ENCODE results near the gene HAUS2.
"Not testable (repeated sequence)": the region's sequence is repeated elsewhere in the genome, so short reads cannot be mapped to it uniquely, and the experiment has no call there.

Gene HAUS2

GRCh38 chr15:42576040-42576594 lies 27.5 kb downstream of the HAUS2 start:
- FAIRE-seq, result no peak

GRCh38 chr15:42576776-42577175 lies 28.1 kb downstream of the HAUS2 start:
- no peak for FAIRE-seq

DNA sequence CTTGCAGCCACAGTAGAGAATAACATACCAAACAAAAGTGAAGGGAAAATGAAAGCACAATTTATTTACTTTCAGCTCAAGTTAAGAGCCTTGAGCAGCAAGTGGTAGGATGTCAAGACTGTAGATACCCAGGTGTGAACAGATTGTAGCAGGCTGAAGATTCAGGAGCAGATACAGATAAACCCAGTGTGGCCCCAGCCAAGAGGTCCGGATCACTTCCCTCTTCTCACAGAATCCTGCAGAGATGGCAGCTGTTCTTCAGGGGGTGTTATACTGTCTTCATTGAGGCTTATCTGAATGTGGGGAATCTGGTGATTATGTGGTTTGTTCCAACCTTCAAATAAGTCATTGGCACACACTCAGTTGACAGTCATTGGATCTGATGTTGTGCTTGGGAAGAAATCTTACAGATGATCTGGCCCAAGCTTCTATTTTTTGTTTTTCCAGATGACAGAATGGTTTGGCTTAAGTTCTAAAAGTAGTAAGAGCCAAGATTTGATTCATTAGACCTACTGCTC lies 28.9 kb downstream of the HAUS2 start:
- no peak for FAIRE-seq

DNA sequence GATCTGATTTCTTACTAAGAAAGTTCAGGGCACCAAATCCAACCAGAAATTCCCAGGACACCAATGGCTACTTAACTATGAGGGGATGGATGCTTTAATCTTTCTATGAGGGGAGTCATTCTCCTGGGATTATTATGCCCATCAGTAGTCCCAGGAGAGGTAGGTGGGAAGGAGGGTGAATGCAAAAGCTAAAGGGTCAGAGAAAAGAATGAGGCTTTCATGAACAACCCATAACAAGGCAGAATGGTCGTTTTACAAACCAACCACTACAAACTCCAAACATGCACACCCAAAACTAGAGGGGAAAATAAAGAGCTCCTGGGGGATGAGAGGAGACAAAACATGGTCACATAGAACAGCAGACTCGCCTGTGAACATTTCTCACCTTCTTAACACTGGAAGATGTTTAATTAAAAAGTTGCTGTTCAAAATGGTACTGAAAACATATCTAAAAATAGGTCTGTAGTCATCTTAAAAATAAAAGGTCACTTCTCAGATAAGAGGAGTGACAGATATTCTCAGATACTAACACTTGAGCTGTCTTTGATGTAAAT lies 30.4 kb downstream of the HAUS2 start:
- no peak for FAIRE-seq

GRCh38 chr15:42581272-42581730 lies 32.7 kb downstream of the HAUS2 start:
- FAIRE-seq, result no peak

DNA sequence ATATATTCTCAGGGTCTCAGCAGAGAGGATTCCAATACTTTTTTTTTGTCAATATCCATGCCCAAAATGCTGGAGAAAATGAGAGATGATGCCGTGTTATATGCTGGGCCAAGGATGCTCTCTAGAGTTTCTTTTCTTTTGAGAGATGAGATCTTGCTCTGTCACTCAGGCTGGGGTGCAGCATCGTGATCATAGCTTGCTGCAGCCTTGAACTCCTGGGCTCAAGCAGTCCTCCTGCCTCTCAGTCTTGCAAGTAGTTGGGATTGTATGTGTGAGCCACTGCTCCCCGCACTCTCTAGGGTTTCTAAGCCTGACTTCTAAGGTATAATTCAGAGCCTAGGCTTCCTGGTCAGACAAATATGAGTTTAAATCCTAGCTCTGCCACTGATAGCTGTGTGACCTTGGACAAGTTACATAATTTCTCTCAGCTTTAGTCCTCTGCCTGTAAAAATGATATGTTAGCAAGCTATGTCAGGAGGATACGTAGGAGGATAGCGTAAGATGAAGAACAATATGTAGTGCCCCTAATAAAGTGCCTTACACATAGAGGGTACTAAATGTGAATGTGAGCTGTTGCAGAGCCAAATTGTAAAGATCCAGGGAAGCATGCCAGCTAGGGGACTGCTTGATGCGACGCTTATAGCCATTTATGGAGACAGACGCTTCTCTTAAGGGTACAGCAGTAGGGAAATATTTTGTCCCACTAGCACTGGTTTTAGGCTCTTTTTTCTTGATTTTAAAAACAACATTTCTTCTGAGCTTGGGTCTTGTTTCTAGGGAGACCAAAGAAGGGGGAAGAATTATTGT lies 34.1 kb downstream of the HAUS2 start:
- FAIRE-seq, result no peak

DNA sequence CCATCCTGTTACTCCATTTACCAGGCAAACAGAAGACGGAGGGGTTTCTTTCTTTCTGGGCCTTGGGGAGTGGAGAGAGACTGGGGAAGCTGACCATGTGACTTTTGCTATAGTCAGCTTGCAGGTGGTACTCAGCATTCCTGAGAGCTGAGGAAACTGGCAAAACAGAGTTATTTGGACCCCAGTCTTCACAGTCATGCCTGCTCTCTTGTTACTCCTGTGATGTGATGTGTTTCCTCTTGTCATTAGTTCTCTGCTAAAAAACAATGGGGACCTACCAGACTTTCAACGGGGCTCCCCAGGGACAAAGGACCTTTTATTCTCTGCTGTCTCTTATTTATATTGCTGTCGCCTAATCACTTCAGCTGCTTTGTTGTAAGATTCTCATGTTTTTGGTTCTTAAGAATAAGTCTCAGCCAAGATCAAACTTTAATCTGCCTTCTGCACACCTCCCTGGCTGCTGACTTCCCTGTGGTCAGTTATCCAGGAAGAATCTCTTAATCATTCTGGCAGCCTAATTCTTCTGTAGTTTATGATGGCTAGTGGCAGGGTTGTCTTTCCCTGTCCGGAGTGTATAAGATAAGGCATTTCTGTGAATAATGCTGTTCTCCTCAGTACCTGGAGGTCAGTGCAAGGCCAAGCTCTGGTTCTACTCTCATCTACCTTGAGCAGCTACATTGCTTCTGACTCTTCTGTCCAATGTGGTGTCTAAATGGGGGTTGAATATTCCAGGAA lies 35.6 kb downstream of the HAUS2 start:
- FAIRE-seq, result no peak

DNA sequence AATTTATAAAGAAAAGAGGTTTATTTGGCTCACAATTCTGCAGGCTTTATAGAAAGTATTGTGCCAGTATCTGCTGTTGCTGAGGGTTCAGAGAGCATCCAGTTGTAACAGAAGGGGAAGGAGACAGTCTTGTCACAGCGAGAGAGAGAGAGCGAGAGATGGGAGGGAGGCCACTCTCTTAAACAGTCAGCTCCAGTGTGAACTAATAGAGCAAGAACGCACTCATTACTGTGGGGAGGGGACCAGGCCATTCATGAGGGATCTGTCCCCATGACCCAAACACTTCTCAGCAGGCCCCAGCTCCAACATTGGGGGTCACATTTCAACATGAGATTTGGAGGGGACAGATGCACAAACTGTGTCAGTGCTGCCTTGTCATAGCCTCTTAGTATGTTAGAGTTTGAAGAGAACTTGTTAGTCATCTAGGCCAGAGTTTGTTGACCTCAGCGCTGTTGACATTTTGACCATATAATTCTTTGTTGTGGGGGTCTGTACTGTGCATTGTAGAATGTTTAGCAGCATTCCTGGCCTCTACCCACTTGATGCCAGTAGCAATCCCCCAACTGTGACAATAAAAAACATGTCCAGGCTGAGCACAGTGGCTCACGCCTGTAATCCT lies 42.1 kb downstream of the HAUS2 start:
- FAIRE-seq, result no peak

DNA sequence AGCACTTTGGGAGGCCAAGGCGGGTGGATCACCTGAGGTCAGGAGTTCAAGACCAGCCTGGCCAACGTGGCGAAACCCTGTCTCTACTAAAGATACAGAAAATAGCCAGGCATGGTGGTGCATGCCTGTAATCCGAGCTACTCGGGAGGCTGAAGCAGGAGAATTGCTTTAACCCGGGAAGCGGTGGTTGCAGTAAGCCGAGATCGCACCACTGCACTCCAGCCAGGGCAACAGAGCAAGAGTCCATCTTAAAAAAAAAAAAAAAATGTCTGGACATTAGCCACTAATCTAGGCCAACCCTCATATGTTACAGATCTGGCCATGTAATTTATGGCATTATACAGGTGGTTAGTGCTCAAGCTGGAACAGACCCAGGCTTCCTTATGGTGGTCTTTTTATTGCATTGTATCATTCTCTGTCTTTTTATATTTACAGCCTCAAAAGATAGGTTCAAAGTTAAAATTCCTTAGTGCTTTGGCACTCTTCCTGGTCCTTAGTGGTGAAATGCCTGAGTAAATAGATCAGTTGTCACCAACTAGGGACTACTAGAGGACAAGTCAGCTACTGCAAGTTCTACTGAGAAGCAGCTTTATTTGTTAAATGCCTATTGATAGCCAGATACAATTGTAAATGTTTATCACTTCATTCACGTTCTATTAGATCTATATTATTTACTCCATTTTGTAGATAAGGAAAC lies 42.7 kb downstream of the HAUS2 start:
- FAIRE-seq, result no peak

DNA sequence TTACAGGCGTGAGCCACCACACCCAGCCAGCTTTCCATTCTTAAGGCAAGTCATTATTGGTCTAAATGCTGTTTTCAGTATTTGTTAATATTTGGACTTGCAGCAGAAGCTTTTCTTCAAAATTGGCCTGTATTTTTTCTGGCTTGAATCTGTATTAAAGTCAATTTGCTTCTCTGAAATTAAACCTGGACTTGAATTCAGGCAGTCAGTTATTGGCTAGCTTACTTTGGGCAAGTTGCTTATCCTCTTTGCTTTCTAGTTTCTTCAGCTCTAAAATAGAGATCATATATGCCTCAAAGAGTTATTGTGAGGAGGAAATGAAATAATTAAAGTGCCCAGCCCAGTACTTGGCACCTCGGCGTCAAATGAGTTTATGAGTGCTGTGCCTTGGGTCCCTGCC lies 44.1 kb downstream of the HAUS2 start:
- no peak for FAIRE-seq

DNA sequence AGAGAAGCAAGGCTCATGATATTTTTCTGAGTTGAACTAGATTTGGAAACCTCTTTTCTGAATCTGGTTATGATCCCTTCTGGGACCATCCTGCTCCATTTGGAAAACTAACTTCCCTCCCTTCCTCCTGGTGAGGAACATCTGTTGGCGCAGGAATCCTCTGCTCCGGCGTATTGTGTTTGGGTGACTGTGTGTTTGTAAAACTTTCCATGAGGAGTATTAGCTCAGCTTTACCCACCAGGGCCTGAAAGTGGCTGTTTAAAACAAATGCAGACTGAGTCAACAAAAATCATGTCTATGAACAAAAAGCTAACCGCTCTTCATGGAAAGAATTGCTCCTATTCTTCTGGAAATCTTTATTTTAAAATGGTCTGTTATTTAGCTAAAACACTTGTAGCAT lies 44.5 kb downstream of the HAUS2 start:
- no peak for FAIRE-seq

DNA sequence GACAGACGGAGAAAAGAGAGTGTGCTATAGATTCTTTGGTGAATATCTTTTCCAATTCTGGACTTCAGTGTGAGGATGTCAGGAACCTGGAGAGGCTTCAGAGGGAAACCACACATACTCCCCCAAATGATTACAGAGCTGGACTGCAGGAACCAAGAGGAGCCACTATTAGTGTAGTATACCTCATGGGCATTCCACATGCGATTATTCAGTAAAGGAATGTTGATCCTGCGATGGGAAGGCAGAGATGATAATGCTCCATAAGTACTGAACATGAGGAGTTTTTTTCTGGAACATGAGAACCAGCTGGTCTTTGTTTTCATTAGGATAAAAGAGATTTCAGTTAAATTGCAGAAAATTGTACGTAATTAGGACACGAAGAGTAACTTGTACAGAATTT lies 45.5 kb downstream of the HAUS2 start:
- FAIRE-seq, result no peak

DNA sequence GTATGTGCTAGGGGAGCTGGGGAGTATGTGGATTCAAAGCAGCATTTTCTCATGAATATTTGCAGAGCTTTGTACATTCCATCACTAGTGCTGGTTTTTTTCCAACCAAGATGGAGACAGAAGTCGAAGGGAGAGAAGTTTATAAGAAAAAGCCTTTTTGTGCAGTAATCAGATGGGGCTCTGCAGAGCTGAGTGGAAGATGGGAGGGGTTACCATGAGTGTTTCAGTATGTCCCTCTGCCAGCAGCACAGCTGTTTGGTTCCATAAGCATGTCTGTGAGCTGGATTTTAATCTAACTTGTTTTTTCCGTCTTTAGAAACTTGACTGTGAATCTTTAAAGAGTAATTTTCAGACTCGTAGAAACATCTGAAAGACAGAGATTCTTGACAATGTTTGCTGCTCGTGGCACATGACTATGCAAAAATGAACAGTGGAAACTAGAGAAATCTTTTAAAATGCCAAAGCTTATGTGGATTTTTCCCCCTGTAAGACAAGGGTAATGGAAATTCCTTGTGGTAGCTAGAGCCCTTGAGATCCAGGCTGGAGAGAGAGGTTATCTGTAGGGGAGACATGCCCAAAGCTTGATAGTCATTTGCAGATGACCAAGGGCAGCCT lies 47.1 kb downstream of the HAUS2 start:
- no peak for FAIRE-seq

- not testable (repeated sequence) for FAIRE-seq
Measured at GRCh38 chr15:42601316-42601715, 52.7 kb downstream of the HAUS2 start.

GRCh38 chr15:42602501-42602900 lies 53.9 kb downstream of the HAUS2 start:
- FAIRE-seq, result no peak

DNA sequence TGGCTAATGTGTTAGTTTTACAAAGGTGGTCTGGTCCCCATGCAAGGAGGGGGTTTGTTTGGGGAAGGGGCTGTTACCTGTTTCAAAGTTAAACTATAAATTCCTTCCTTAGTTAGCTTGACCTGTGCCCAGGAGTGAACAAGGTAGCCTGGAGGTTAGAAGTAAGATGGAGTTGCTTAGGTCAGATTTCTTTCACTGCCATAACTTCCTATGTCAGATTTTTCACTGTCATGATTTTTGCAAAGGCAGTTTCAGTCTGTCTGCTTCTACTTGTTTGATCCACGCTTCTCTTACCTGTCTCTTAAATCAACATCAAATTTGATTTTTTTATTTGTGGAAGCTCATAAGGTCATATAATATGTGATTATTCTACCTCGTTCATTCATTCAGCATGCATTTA lies 55.3 kb downstream of the HAUS2 start:
- FAIRE-seq, result no peak

- FAIRE-seq, result no peak
Measured at GRCh38 chr15:42604894-42605744, 56.5 kb downstream of the HAUS2 start.

- no peak for FAIRE-seq
Measured at GRCh38 chr15:42605796-42606195, 57.2 kb downstream of the HAUS2 start.

GRCh38 chr15:42608110-42608531 lies 59.5 kb downstream of the HAUS2 start:
- no peak for FAIRE-seq

DNA sequence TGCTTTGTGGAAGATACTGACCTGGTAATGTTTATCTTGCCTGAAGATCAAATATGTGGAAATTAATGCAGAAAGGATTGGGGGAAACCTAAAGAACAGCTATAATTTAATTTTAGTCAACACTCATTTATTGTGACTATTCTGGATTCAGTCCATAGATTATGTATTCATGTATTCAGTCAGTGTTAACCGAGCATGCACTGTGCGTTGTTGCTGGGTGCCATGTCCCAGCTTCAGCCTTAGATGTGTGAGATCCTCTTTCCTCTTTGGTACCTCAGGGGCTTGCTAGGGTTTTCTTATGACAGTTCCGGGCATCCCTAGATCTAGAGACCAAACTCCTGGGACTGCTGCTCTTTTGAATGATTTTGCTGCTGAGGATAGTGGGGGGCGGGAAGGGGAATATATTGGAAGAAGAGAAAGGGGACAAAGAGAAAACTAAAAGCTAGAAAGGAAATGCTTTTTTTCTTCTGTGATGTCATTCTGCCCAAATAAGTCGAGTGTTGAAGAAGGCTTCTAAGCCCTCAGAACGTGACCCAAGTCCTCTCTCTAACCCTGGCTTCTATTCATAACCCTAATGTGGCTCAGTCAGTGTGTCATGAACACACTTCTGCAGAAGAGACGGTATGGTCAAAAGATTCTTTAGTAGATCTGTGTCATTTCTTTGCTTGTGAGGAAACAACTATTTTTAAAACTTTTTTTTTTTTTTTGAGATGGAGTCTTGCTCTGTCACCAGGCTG lies 60.3 kb downstream of the HAUS2 start:
- FAIRE-seq, result no peak
